GM12878 (cell line): ENCODE measurements around the gene HAND1. TPM values are rescaled to one million over a fixed set of nuclear protein-coding genes. Genes with fewer than 3 reads are reported as not detected.

Experiments used
- ATAC-seq: fragments of 200-7000 bp; cut with Tn5 transposase; 3 replicates; pipeline ENCODE4 v1.9.1; 2020; ENCODE audit warnings: mild to moderate bottlenecking, moderate library complexity
- BruUV-seq: library from RNA; stranded (reverse); fragments of 400-500 nt; replicated peaks from 2 replicates; lab custom pipeline; 2021; lab: Mats Ljungman, UMichigan
- CTCF ChIA-PET: fragments of 300-600 bp; sonication (Branson Sonifier 250); formaldehyde crosslinking; extraction: SDS; loops from one replicate; lab custom pipeline; 2021; ENCODE audit warnings: inconsistent platforms; lab: Yijun Ruan, JAX
- POLR2A ChIA-PET: fragments of 350-600 bp; formaldehyde crosslinking; extraction: SDS; loops from one replicate; lab custom pipeline; 2021; ENCODE audit warnings: inconsistent platforms; lab: Charles Lee
- RAD21 ChIA-PET: fragments of 300-600 bp; sonication (Branson Sonifier 250); formaldehyde crosslinking; loops from one replicate; lab custom pipeline; 2023; ENCODE audit warnings: antibody characterized with exemption; ENCODE audit not compliant: unreplicated experiment; lab: Charles Lee
- SMC1A ChIA-PET: fragments of 300-600 bp; sonication (Branson Sonifier 250); formaldehyde crosslinking; loops from one replicate; lab custom pipeline; 2023; ENCODE audit not compliant: unreplicated experiment, uncharacterized antibody; lab: Charles Lee
- DNase-seq: peaks from one replicate; pipeline ENCODE4 v3.0.0-alpha.2; 2011; ENCODE audit warnings: low read depth, low spot score
- FAIRE-seq: peaks from 3 replicates; lab custom pipeline; 2011; peaks lifted over from hg19 to GRCh38; lab: Jason Lieb, UNC
- H2AFZ ChIP-seq: 2 replicates; pipeline ENCODE4 v1.6.0; 2011; ENCODE audit warnings: low read depth, low read length, control low read depth; ENCODE audit not compliant: control insufficient read depth
- H3K27ac ChIP-seq: 2 replicates; pipeline ENCODE4 v1.5.1; 2011; ENCODE audit warnings: control low read depth; ENCODE audit not compliant: control insufficient read depth, insufficient read depth
- H3K27me3 ChIP-seq, 2 experiments: replicated peaks in 1 of 2; 2 replicates each; pipeline versions ENCODE4 v1.6.0 to v1.6.1; 2011; ENCODE audit warnings: low read length in 1 of 2; ENCODE audit not compliant: control insufficient read depth in 2 of 2, insufficient read depth in 2 of 2
- H3K36me3 ChIP-seq, 2 experiments: 2 replicates each; pipeline ENCODE4 v1.5.1; 2011; ENCODE audit warnings: low read length in 1 of 2; ENCODE audit not compliant: control insufficient read depth in 2 of 2, insufficient read depth in 2 of 2
- H3K4me1 ChIP-seq: 2 replicates; pipeline ENCODE4 v1.6.1; 2011; ENCODE audit warnings: mild to moderate bottlenecking, low read length, moderate library complexity, mixed read lengths; ENCODE audit not compliant: control insufficient read depth, insufficient read depth
- H3K4me2 ChIP-seq: 2 replicates; pipeline ENCODE4 v1.6.0; 2011; ENCODE audit warnings: control low read depth; ENCODE audit not compliant: control insufficient read depth, insufficient read depth
- H3K4me3 ChIP-seq: fragments of 200-600 bp; sonication (generic); 2 replicates; pipeline ENCODE4 v1.5.1; 2016
- H3K79me2 ChIP-seq: 2 replicates; pipeline ENCODE4 v1.6.0; 2011; ENCODE audit warnings: low read length; ENCODE audit not compliant: control insufficient read depth, insufficient read depth
- H3K9ac ChIP-seq: 2 replicates; pipeline ENCODE4 v1.8.0; 2011; ENCODE audit warnings: low read length, control low read depth, mixed read lengths; ENCODE audit not compliant: control insufficient read depth, insufficient read depth
- H3K9me3 ChIP-seq: replicated peaks from 3 replicates; pipeline ENCODE4 v1.5.1; 2011; ENCODE audit warnings: mild to moderate bottlenecking, low read length; ENCODE audit not compliant: control insufficient read depth, insufficient read depth
- H4K20me1 ChIP-seq: 2 replicates; pipeline ENCODE4 v1.6.0; 2011; ENCODE audit not compliant: control insufficient read depth, insufficient read depth
- BMI1 ChIP-seq: fragments of 450-650 bp; IDR thresholded peaks from 2 replicates; pipeline ENCODE4 v1.6.1; 2016; ENCODE audit warnings: mild to moderate bottlenecking, moderate library complexity, borderline replicate concordance
- BRCA1 ChIP-seq: IDR thresholded peaks from 2 replicates; pipeline ENCODE4 v1.6.1; 2011; ENCODE audit warnings: low read depth, low read length, improper control_type of control experiment
- CREB1 ChIP-seq: IDR thresholded peaks from 2 replicates; pipeline ENCODE4 v1.6.1; 2012; ENCODE audit warnings: low read depth, mild to moderate bottlenecking, inconsistent platforms
- CREM ChIP-seq: IDR thresholded peaks from 2 replicates; pipeline ENCODE4 v1.6.1; 2014; ENCODE audit warnings: antibody characterized with exemption, low read depth
- E2F4 ChIP-seq: IDR thresholded peaks from 2 replicates; pipeline ENCODE4 v1.6.1; 2012; ENCODE audit warnings: low read depth, low read length, improper control_type of control experiment
- E4F1 ChIP-seq: fragments of 450-650 bp; IDR thresholded peaks from 2 replicates; pipeline ENCODE4 v1.6.1; 2018; ENCODE audit warnings: borderline replicate concordance, mild to moderate bottlenecking; ENCODE audit not compliant: partially characterized antibody
- ESRRA ChIP-seq: IDR thresholded peaks from 2 replicates; pipeline ENCODE4 v1.6.1; 2012; ENCODE audit warnings: mild to moderate bottlenecking, low read length, improper control_type of control experiment
- ETV6 ChIP-seq, 2 experiments: fragments of 450-650 bp in 1 of 2; IDR thresholded peaks in 1 of 2; conservative IDR thresholded peaks in 1 of 2; 2 replicates each; pipeline ENCODE4 v1.6.1; 2014; ENCODE audit warnings: antibody characterized with exemption in 1 of 2, borderline replicate concordance in 1 of 2, low read depth in 1 of 2, mild to moderate bottlenecking in 1 of 2, moderate library complexity in 1 of 2
- FOS ChIP-seq: IDR thresholded peaks from 3 replicates; pipeline ENCODE4 v1.6.1; 2011; ENCODE audit warnings: borderline replicate concordance; ENCODE audit not compliant: insufficient read length; ENCODE audit errors: extremely low read depth
- LARP7 ChIP-seq: fragments of 450-650 bp; IDR thresholded peaks from 2 replicates; pipeline ENCODE4 v1.6.1; 2017; ENCODE audit warnings: mild to moderate bottlenecking
- MLLT1 ChIP-seq: fragments of 450-650 bp; IDR thresholded peaks from 2 replicates; pipeline ENCODE4 v1.6.1; 2016; ENCODE audit warnings: mild to moderate bottlenecking
- NR2F1 ChIP-seq: fragments of 450-650 bp; conservative IDR thresholded peaks from 2 replicates; pipeline ENCODE4 v1.6.1; 2017; ENCODE audit warnings: mild to moderate bottlenecking
- RELB ChIP-seq: fragments of 450-650 bp; IDR thresholded peaks from 2 replicates; pipeline ENCODE4 v1.6.1; 2017; ENCODE audit warnings: low read depth, mild to moderate bottlenecking, moderate library complexity
- SMARCA5 ChIP-seq: fragments of 450-650 bp; IDR thresholded peaks from 2 replicates; pipeline ENCODE4 v1.6.1; 2017; ENCODE audit warnings: mild to moderate bottlenecking
- SRF ChIP-seq, 2 experiments: IDR thresholded peaks; 2 replicates each; pipeline ENCODE4 v1.6.1; 2011; ENCODE audit warnings: low read depth in 2 of 2, low read length in 2 of 2, mild to moderate bottlenecking in 1 of 2, moderate library complexity in 1 of 2
- ZNF207 ChIP-seq: fragments of 450-650 bp; IDR thresholded peaks from 2 replicates; pipeline ENCODE4 v1.6.1; 2014; ENCODE audit warnings: antibody characterized with exemption, mild to moderate bottlenecking, borderline replicate concordance
- ZNF274 ChIP-seq: IDR thresholded peaks from one replicate; pipeline ENCODE4 v1.8.0; 2011; ENCODE audit not compliant: insufficient read length, insufficient read depth
- WGBS: methylation state at CpG from one replicate; pipeline ENCODE4 v1.1.6; 2016; ENCODE audit warnings: low lambda C conversion rate; ENCODE audit not compliant: insufficient replicate concordance, insufficient coverage; ENCODE audit errors: missing lambda C conversion rate; 5-methylcytosine and 5-hydroxymethylcytosine counted together
- in situ Hi-C: fragments of 300-500 bp; cut with MboI; formaldehyde crosslinking; loops from 9 replicates; pipeline ENCODE4 v1.14.3; 2018; ENCODE audit warnings: mixed read lengths
- intact Hi-C: fragments of 100-400 bp; cut with micrococcal nuclease; formaldehyde crosslinking; loops from one replicate; pipeline ENCODE4 v1.14.2; 2022; ENCODE audit not compliant: unreplicated experiment
- polyA plus RNA-seq, 11 experiments: library from polyadenylated mRNA; depleted of rRNA in 4 of 11; unstranded in 6 of 11; stranded (reverse) in 5 of 11; fragments of >200 nt; fragmentation: Nextera tagmentation in 4 of 11; fragmentation: Illumina TruSeq in 1 of 11; extraction: Ambion mirVana in 4 of 11; extraction: Trizol in 1 of 11; gene quantifications; 1 replicate in 1 of 11; 2 replicates in 10 of 11; pipeline versions ENCODE4 v1.2.1 to v1.2.3, GENCODE V29; 2011 to 2016; ENCODE audit warnings: inconsistent platforms in 2 of 11, missing spikeins in 2 of 11, low read depth in 1 of 11
- total RNA-seq, 4 experiments: library from RNA; depleted of rRNA in 3 of 4; stranded (reverse); fragments of >200 nt in 3 of 4; fragmentation: Illumina TruSeq in 1 of 4; extraction: Trizol in 1 of 4; gene quantifications; 2 replicates each; pipeline versions ENCODE4 v1.2.1 to v1.2.3, GENCODE V29; 2013 to 2021

The HAND1 gene
- total and polyA plus RNA-seq, 10 of the 15 experiments (the other 5 are each of a cell fraction or from before 2014, with no cell fraction given), result 0.06 to 0.41 (median 0.27) TPM; not detected in 4

GRCh38 chr5:154521756-154522155, 43.7 kb upstream of the HAND1 start:
- TF ChIP-seq BRCA1, result no peak
- TF ChIP-seq RELB, result no peak
- no peak for TF ChIP-seq ESRRA
- TF ChIP-seq SMARCA5, result no peak
- no peak for TF ChIP-seq BMI1
- TF ChIP-seq ZNF274, result no peak
- TF ChIP-seq E4F1, result no peak
- no peak for TF ChIP-seq CREM
- TF ChIP-seq LARP7, result no peak
- TF ChIP-seq SRF (IDR thresholded peaks at IDR 0.05; ENCODE audit: low read depth in 2 of 2, low read length in 2 of 2), result no peak
- TF ChIP-seq FOS, result no peak
- TF ChIP-seq ETV6 (conservative IDR thresholded peaks at IDR 0.05 in 1 of 2, IDR thresholded peaks at IDR 0.05 in 1 of 2; ENCODE audit: borderline replicate concordance in 1 of 2, low read depth in 1 of 2), result no peak
- TF ChIP-seq MLLT1, result no peak
- no peak for TF ChIP-seq E2F4
- TF ChIP-seq CREB1, result no peak
- TF ChIP-seq NR2F1, result no peak
- no peak for TF ChIP-seq ZNF207
- TF ChIP-seq, all 136 proteins: peak for 0
- ChIA-PET CTCF (interaction anchor here (0.6 to 6.9 kb wide), 32 partner anchors 9 to 1181 kb away, joined by 3 to 79 read pairs (median 7); no protein-coding TSS in a partner anchor), POLR2A (no interaction called here), RAD21 (interaction anchor here (2.2 to 2.6 kb wide), 2 partner anchors 19 to 54 kb away, joined by 7 to 26 read pairs; no protein-coding TSS in a partner anchor), SMC1A (interaction anchor here (1.1 to 2.2 kb wide), 5 partner anchors 18 to 53 kb away, joined by 3 to 12 read pairs (median 3); no protein-coding TSS in a partner anchor)
- Histone ChIP-seq H4K20me1 (peaks cover 2% of the 10 kb centered on the region; the same call in 1 of the 2 replicates), H3K9me3 (no peaks in the 10 kb centered on the region), H2AFZ (no peak overlapping the region), H3K79me2 (no peaks in the 10 kb centered on the region), H3K27ac (no peak overlapping the region), H3K4me1 (0 out of 2 replicates have a peak, but pooled peaks cover 4% of the 10 kb centered on the region), H3K36me3 (no peaks in the 10 kb centered on the region), H3K4me2 (no peak overlapping the region), H3K27me3 (peaks cover 0 to 2% of the 10 kb centered on the region in 2 experiments; a peak in 1 of 4 replicates), H3K9ac (no peak overlapping the region), H3K4me3 (no peak overlapping the region)
- DNase-seq (no peak), FAIRE-seq (no peak), ATAC-seq (no peak)
- intact Hi-C loops (loop anchor here (5.0 kb wide), 2 partner anchors 56 to 91 kb away; no protein-coding TSS in a partner anchor), in situ Hi-C loops (no loop called here)
- 3% methylated on average over 3 of the region's 3 CpGs for WGBS
- no TSS peak for BruUV-seq
